ENCODE measurements around the gene PIK3R1.

The PIK3R1 gene

DNA sequence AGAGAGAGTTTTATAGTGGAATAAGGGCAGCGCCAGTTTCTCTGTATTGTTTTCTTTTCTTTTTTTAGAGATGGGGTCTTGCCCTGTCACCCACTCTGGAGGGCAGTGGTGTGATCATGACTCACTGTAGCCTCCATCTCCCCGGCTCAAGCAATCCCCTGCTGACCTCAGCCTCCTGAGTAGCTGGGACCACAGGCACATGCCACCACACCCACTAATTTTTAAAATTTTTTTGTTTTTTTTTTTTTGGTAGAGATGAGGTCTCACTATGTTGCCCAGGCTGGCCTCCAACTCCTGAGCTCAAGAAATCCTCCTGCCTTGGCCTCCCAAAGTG lies 119.0 kb downstream of the PIK3R1 start:
- no peak for DNase-seq

DNA sequence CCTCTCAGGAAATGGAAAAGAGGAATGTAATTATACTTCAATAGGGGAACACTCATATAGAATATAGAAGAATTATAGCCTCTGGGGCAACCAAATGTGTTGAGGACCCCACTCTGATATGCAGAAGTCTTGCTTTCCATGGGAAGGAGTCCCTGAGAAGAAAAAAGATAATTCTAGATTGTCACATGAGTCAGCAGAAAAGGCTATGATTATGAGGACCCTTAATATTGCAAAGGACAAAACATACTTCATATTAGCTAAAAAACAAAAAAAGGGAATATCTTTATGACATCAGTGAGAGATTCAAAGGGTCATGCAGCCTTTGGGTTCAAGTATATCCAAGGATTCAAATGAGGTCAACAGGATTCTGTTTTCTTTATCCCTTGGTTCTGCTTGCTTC lies 119.5 kb downstream of the PIK3R1 start:
- DNase-seq: no peak

DNA sequence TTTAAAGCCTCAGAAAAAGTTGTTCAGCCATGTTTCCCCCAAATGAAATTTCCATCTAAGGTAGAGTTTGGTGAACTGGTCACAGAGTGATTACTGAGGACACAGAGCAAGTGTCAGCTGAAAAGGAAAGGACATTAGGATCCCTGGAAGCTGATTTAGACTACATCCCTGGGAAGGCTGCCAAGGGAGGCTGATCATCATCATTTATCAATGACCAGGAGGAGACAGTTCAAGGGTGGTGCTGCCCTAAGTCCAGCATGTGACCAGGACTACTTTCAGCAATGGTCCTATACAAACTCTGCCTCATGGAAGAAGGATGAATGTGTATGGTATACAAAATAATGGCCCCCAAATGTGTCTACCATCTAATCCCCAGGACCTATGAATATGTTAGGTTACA lies 120.6 kb downstream of the PIK3R1 start:
- DNase-seq: no peak

DNA sequence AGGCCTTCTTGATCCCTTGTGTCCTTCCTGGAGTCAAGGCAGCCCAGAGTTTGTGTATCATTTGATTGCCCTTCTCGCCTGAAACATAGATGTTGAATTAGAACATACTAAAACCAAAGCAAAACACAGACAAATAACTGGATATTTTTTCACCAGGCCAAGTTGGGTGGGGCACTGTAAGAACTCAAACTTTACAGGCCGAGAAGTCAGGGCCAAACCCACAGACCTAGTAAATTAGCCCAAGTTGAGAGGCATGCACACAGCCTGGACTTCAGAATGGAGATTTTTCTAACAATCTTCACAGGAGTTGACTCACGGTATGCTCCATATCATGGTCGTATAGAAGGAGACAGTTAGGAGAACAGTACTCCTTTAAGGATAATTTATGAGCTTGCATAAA lies 121.7 kb downstream of the PIK3R1 start:
- DNase-seq: no peak

DNA sequence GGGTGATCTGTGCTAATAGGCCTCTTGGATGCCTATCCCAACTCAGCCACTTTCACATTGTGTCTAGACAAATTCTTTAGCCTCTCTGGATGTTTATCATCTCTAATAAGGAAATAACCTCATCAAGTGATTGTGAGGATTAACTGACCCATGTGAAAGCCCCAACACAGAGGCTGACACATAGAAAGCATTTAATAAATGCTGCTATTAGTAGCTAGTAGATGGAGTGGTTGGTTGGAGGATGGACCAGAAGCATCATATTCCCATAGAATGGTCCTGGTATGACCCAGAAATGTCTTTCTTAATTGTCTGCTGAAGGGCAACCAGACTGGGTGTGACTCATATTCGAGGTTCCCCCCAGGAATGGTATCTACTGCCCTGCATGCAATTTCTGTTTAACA lies 124.4 kb downstream of the PIK3R1 start:
- no peak for DNase-seq

DNA sequence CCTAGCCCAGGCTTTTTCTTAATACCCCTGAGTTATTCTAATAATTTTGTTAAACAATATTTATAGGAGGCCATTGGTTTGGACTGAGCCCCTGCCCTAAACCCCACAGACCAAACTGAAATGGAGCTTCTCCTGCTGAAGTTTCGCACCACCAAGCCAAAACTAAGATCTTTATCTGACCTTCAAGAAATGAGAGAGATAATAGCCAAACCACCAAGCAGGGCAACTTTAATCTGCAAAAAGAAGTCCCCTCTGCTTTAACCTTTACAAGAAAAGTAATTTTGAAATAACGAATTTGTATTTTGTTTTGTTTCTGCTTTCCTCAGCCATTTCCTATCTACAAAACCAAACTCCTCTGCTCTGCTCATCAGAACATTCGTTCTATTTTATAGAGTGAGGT lies 125.5 kb downstream of the PIK3R1 start:
- no peak for DNase-seq

DNA sequence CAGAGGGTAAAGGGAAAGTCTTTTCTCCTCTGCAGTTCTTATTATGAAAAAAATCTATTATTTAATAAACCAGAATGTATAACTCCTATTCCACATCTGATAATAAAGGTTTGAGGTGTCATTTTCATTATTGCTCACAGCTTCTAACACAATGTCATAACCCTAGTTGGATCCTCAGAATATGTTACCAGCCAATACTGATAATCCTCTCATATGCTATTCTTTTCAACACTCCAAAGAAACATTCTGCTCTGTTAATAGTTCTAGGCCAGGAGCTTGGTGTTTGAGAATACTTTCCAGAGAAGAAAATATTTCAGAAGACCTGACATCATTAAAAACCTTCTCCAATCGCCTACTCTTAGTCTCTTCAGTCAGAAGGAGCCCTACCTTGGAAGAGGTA lies 127.1 kb downstream of the PIK3R1 start:
- no peak for DNase-seq

DNA sequence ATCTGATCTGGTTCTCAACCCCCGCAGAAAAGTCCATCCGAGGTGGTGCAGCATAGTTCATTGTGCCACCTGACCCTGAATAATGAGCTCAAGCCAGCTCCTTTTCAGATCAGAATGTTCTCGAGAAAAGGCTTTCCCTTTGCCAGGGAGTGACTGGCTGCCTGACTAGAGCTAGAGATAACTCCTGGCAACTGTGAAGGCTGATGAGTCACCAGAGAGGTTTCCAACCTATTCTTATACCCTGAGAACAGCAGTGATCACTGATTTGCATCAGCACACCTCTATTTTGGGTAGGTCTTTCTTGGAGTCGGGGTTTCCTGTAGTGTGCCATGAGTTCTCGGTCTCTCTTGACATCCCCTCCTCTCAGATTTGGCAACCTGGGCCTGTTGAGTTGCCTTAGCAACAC lies 127.9 kb downstream of the PIK3R1 start:
- no peak for DNase-seq

DNA sequence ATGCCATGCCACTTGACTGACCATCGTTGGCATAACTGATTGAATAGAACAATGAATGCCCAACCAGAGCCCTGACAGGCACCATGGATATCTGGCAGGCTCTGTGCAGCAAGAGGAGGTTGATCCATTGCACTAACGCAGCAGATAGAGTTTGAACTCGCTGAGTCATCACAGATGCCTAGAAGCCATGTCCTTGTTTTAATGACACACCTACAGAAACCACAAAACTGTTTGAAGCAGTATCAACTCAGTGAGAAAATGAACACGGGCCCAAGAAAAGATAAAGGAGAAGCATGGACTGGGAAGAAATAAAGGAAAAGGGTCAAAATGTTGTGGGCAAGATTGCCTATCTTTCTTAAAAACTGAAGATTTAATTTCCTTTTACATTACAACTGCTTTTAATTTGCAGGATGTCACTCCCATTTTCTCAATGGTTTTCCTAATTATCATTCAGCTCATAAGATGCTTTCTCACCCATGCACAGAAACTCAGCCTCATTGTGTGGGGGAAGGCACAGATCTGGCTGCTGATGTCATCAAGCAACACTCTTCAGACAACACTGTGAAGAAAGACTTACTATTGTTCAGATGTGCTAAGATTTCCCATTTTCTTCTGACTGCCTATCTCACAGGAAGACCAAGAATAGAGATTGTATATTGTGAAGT lies 129.0 kb downstream of the PIK3R1 start:
- no peak for DNase-seq

DNA sequence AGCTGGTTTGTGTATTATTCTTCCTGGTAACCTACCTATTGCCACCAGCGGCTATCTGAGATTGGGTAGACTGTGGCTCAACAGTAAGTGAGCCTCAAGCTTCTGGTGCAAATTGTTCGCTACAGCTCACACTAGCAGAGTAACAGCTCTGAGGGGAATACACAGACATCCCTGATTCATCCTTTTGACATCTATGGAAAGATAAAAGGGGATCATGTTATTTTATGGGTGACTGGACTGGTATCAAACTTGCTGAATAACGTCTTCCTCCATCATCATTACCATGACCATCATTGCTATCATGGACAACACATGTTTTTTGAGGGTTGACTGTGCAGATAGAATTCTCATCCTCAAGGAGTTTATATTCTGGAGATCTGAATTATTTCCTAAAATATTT lies 129.6 kb downstream of the PIK3R1 start:
- no peak for DNase-seq

DNA sequence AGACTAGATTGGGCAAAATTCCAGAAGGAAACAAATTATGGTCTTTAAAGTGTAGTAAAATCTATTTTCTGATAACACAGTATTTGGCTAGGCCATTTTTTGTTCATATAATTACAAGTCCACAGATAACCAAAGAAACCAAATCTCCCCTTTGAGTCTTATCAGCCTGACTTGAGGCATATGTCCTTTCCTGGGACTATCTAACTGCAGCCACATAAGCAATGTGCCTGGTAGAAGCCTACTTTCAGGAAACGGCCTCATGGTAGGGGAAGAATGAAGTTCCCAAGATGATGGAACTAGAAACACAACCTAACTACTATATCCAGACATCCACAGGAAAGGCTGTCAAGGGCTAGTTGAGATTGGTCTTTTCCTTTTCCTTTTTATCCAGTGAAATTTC lies 130.0 kb downstream of the PIK3R1 start:
- no peak for DNase-seq

DNA sequence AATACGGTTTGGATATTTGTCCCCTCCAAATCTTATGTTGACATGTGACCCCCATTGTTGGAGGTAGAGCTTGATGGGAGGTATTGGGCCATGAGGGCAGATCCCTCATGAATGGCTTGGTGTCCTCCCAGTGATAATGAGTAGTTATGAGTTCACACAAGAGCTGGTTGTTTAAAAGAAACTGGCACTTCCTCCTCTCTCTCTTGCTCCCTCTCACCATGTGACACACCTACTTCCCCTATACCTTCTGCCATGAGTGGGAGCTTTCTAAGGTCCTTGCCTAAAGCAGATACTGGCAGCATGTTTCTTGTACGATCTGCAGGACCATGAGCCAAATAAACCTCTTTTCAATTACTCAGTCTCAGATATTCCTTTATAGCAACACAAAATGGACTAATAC lies 132.0 kb downstream of the PIK3R1 start:
- DNase-seq: no peak

DNA sequence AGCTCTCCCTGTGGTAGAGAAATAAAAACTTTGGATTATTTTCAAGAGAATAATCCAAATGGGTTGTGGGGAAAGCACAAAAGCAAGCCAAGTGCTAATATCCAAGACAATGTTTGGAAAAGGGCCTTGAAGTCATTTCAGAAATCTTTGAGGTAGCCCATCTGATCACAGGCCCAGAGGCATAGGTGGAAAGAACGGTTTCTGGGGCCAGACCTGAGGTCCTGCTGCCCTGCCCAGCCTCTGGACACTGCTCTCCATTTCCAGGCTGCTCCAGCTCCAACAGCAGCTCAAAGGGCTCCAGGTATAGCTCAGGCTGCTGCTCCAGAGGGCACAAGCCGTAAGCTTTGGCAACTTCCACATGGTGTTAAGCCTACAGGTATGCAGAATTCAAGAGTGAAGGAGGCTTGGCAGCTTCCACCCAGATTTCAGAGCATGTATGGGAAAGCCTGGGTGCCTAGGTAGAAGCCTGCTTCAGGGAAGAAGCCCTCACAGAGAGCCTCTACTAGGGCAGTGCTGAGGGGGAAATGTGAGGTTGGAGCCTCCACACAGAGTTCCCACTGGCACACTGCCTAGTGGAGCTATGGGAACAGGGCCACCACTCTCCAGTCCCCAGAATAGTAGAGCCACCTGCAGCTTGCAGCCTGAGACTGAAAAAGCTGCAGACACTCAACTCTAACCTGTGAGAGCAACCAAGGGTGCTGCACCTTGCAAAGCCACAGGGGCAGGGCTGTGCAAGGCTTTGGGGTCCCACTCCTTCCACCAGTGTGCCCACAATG lies 133.1 kb downstream of the PIK3R1 start:
- no peak for DNase-seq

DNA sequence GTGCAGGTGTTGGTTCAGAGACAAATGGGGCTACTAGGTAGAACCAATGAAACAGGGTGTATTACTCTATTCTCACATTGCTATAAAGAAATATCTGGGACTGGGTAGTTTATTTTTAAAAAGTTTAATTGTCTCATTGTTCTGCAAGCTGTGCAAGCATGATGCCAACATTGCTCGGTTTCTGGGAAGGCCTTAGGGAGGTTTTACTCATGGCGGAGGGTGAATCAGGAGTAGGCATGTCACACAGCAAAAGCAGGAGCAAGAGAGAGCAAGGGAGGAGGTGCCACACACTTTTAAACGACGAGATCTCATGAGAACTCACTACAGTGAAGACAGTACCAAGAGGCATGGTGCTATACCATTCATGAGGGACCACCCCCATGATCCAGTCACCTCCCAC lies 134.6 kb downstream of the PIK3R1 start:
- DNase-seq: no peak
